Measurements from ENCODE around the gene PPP2R2D. TPM values are rescaled to one million over a fixed set of nuclear protein-coding genes. Genes with fewer than 3 reads are reported as not detected.

PPP2R2D gene
- total and polyA plus RNA-seq, 8 donors: 15.6 to 96.7 (median 36.9) TPM

DNA sequence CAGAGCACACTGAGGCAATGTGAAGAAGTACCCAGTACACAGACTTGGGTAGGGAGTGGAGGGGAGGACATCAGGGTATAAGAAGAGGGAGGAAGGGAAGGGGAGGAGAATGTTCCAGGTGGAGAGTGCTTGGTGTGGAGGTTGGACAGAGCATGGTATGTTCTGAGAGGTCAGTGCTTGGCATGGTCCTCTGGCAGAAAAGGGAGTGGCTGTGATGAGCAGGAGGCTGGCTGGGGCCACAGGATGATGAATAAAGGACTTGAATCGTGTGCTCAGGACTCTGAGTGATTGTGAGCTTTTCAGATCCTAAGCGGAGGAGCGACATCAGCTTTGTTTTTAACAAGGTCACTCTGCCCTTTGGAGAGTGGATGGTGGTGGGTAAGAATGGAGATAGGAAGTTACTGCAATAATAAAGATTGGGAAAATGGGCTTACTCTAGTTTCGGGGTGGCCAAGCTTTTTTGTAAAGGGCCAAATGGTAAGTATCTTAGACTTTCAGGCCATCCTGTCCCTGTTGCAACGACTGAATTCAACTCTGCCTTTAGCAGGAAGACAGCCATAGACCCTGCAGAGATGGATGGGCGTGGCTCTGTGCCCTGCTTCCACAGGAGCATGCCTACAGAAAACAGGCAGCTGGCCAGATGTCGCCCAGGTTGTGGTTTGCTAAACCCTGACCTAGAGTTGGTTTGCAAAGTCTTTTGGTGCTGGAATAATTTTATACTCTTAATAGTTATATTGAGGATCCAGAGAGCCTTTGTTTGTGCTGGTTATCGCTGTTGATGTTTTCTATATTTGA, 8.4 kb downstream of the PPP2R2D start:
- no peaks in the 10 kb centered on the region for H3K9me3 ChIP-seq
- peaks cover 0 to 32% (median 19%) of the 10 kb centered on the region in 4 donors for H3K36me3 ChIP-seq
- TF ChIP-seq EP300 (IDR thresholded peaks at IDR 0.05): no peak
- no peak for TF ChIP-seq CTCF (IDR thresholded peaks at IDR 0.05)
- no peak for TF ChIP-seq POLR2A (IDR thresholded peaks at IDR 0.05)
- no peak for TF ChIP-seq POLR2AphosphoS5 (IDR thresholded peaks at IDR 0.05)
- H3K4me3 ChIP-seq: no peak overlapping the region
- H3K4me1 ChIP-seq: peaks cover 38 to 78% (median 62%) of the 10 kb centered on the region in 4 donors
- WGBS, 5 donors: 67 to 77% (median 75%) methylated on average over 8 of the region's 8 CpGs
- DNase-seq: no peak
- intact Hi-C loops (cut with DNase I; ENCODE audit: low total_unique reads): no loop called here
- H3K27me3 ChIP-seq: no peaks in the 10 kb centered on the region
- no peak overlapping the region for H3K27ac ChIP-seq

DNA sequence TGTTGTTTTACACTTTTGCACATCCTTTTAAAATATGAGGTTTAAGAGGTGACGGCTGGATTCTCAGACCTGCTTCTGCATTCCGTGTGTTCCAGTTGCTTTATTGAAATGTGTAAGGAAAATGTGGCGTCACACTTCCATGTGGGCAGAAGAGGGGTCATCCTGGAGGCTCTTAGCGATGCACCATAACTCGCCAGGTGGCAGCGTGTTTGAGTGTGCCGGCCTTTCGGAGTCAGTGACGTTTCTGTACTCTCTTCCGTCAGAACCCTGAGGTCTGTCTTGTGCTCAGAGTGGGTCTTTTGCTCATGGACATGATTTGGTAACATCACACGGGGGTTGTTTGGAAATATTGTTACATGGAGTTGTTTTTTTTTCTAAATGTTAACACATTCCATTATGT, 9.1 kb downstream of the PPP2R2D start:
- intact Hi-C loops (cut with DNase I; ENCODE audit: low total_unique reads): no loop called here
- 89 to 92% (median 91%) methylated on average over 11 of the region's 11 CpGs for WGBS, 5 donors
- TF ChIP-seq EP300 (IDR thresholded peaks at IDR 0.05): no peak
- TF ChIP-seq POLR2A (IDR thresholded peaks at IDR 0.05): no peak
- no peak for TF ChIP-seq CTCF (IDR thresholded peaks at IDR 0.05)
- TF ChIP-seq POLR2AphosphoS5 (IDR thresholded peaks at IDR 0.05): no peak
- H3K27me3 ChIP-seq: no peaks in the 10 kb centered on the region
- H3K36me3 ChIP-seq: peaks cover 0 to 32% (median 19%) of the 10 kb centered on the region in 4 donors
- H3K27ac ChIP-seq: no peak overlapping the region
- no peak overlapping the region for H3K4me3 ChIP-seq
- no peak for DNase-seq
- peaks cover 38 to 75% (median 55%) of the 10 kb centered on the region in 4 donors for H3K4me1 ChIP-seq
- no peaks in the 10 kb centered on the region for H3K9me3 ChIP-seq

- Histone ChIP-seq H3K27ac (no peak overlapping the region), H3K4me1 (peaks cover 34 to 67% (median 48%) of the 10 kb centered on the region in 4 donors), H3K4me3 (no peak overlapping the region), H3K27me3 (no peaks in the 10 kb centered on the region), H3K36me3 (peaks cover 0 to 28% (median 16%) of the 10 kb centered on the region in 4 donors), H3K9me3 (no peaks in the 10 kb centered on the region)
- TF ChIP-seq EP300 (IDR thresholded peaks at IDR 0.05): no peak
- no peak for TF ChIP-seq POLR2A (IDR thresholded peaks at IDR 0.05)
- no peak for TF ChIP-seq CTCF (IDR thresholded peaks at IDR 0.05)
- TF ChIP-seq POLR2AphosphoS5 (IDR thresholded peaks at IDR 0.05): no peak
- DNase-seq: no peak
- intact Hi-C loops (cut with DNase I; ENCODE audit: low total_unique reads): no loop called here
- WGBS, 5 donors: 82 to 96% (median 88%) methylated on average over 15 of the region's 15 CpGs
Observed at GRCh38 chr10:131910663-131911314, 10.0 kb downstream of the PPP2R2D start.

GRCh38 chr10:131911451-131911850, 10.6 kb downstream of the PPP2R2D start:
- Histone ChIP-seq H3K27ac (no peak overlapping the region), H3K9me3 (no peaks in the 10 kb centered on the region), H3K36me3 (peaks cover 0 to 24% (median 14%) of the 10 kb centered on the region in 4 donors), H3K4me3 (no peak overlapping the region), H3K4me1 (peaks cover 27 to 60% (median 45%) of the 10 kb centered on the region in 4 donors), H3K27me3 (no peaks in the 10 kb centered on the region)
- peak in 1 of 3 donors; percentile 10 for TF ChIP-seq POLR2AphosphoS5 (IDR thresholded peaks at IDR 0.05)
- TF ChIP-seq POLR2A (IDR thresholded peaks at IDR 0.05): no peak
- no peak for TF ChIP-seq CTCF (IDR thresholded peaks at IDR 0.05)
- TF ChIP-seq EP300 (IDR thresholded peaks at IDR 0.05): no peak
- intact Hi-C loops (cut with DNase I; ENCODE audit: low total_unique reads): no loop called here
- no peak for DNase-seq
- WGBS, 5 donors: 63 to 83% (median 79%) methylated on average over 9 of the region's 9 CpGs

All from stomach (tissue), 9 donors.